NCI-H82 treated with DMSO at 0.1 percent for 48 hours (cell line): Measurements from ENCODE around the gene ANKRD7.
"Not testable (repeated sequence)": the region's sequence is repeated elsewhere in the genome, so short reads cannot be mapped to it uniquely, and the experiment has no call there.

Source experiments
- DNase-seq: peaks from one replicate; lab custom pipeline; 2025; ENCODE audit not compliant: unreplicated experiment; lab: John Stamatoyannopoulos, UW

The ANKRD7 gene

DNA sequence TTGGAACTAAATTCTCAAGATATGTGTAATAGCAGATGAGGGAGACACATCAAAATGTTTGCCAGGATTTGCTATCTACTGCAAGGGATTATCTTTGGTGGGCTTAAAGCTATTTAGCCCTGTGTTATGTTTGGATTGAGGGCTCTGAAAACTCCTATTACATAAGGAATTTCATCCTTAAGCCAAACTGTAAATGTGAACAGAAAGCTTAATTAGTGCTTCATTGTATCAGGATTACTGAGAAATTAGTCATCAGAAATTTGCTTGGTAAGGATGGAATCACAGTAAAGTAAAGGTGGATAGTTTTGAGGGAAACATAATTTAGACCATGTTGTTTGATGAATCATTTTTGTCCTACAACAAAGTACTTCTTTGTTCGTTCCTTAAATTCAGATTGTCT, 8.3 kb downstream of the ANKRD7 start:
- DNase-seq = no peak

DNA sequence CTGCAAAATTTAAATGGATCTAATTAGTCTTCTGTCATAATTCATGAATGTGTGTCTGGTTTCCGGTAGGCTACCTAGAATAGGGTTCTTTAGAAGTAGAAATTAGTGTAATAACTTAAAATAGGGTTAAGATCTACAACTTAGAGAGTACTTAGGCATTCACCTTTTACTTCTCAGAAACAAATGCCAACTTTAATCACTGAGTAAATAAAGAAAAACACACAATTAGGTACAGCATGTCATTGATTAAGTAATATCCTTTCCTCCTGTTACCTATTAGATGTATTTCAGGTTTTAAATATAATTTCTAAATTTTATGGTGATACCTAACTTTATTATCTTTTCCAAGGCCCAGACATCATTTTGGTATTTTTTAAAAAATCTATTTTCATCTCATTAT, 9.3 kb downstream of the ANKRD7 start:
- DNase-seq = no peak

DNA sequence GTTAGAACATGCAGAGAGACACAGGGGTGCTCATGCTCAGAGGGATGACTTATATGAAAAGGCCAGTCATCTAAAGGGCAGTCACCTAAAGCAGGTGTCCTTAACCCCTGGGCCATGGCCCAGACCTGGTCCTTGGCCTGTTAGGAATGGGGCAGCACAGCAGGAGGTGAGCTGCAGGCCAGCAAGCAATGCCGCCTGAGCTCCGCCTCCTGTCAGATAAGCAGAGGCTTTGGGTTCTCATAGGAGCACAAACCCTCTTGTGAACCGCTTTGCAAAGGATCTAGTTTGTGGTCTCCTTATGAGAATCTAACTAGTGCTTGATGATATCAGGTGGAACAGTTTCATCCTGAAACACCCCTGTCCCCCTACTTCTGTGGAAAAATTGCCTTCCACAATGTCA, 14.5 kb downstream of the ANKRD7 start:
- no peak for DNase-seq

DNA sequence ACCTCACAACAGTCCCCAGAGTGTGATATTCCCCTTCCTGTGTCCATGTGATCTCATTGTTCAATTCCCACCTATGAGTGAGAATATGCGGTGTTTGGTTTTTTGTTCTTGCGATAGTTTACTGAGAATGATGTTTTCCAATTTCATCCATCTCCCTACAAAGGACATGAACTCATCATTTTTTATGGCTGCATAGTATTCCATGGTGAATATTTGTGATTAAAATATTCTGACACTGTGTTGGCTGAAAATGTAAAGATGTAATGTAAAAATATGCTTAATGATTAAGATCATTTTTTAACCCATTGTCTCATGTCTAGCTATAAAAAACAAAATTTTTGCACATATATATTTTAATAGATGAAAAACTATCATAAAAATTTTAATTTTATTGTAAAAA, 15.8 kb downstream of the ANKRD7 start:
- DNase-seq = not testable (repeated sequence)

DNA sequence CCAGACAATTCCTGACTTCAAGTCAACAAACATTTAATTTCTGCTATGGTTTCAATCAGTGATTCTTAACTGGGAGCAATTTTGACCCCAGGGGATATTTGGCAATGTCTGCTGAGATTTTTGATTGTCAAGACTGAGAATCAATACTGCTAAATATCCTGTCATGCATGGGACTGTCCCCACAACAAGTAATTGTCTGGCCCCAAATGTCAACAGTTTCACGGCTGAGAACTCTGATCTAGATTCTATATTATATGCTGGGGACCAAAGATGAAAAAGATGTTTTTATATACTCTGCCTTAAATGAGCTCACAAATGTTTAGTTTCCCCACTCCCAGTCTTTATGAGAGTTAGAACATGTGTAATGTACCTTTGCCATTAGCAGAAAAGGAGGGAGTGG, 19.2 kb downstream of the ANKRD7 start:
- no peak for DNase-seq

DNA sequence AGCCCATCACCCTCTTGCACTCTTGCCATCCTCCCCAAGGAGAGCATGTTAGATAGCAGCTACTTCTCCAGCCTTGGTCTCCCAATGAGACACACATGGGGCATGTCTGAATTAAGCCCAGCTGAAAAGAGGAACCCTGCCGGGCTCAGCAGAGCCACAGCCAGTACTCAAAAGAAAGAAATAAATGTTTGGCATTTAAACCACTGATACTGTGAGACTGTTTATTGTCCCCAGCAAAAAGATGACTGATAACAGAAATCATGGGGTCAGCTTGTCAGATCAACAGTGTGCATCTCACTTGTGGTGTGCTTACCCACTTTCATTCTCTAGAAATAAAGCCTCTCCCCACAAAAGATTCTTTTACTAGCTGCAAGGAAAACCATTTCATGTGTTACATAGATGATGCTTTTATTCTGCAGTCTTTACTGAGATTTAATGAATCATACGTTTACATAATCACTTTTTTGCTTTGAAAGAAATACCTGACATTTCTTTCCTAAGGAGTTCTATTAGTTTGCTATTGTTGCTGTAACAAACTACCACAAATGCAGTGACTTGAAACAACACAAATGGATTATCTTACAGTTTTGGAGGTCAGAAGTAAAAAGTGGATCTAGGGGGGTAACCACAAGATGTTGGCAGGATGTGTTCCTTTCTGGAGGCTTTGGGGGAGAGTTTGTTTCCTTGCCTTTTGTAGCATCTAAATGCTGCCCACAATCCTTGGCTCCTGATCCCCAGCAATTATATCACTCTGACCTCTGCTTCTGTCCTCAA, 20.9 kb downstream of the ANKRD7 start:
- no peak for DNase-seq

DNA sequence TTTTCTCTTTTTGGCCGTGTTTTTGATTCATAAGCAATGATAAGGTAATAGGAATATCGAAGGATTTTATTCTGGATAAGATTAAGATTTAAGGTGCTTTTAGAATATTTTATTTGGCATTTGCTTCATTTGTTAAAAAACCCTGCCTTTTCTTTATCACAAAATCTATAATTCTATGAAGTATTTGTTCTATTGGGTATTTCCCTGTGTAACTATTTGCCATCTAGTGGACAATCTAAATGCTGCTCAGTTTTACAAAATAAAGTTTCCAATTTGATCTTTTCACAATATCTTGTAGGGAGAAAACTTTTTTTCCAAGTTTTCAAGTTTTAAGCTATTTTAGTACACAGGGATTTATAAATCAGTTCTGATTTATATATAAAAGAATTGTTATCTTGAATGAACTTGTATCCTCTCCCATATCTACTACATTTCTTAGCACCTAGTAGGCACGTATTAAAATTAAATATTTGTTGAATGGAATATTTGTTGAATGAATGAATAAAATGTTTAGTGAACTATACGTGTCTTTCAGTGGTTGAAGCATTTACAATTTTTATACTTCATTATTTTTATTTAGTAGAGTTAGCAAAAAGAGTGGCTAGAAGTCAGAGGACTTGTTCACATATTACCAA, 26.5 kb downstream of the ANKRD7 start:
- DNase-seq = no peak

DNA sequence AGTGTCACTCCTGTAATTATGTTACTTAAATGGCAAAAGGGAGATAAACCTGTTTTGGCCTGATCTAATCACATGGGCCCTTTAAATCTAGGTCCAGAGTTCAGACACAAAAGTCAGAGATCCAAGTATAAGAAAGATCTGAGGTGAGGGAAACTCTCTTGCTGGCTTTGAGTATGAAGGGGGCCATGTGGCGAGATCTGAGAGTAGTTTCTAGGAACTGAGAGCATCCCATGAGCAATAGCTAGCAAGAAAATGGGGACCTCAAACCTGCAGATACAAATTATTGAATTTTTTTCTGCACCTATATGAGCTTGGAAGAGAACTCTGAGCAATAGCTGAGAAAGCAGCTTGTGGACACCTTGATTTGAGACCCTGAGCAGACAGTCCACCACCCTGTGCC, 27.6 kb downstream of the ANKRD7 start:
- DNase-seq = no peak

DNA sequence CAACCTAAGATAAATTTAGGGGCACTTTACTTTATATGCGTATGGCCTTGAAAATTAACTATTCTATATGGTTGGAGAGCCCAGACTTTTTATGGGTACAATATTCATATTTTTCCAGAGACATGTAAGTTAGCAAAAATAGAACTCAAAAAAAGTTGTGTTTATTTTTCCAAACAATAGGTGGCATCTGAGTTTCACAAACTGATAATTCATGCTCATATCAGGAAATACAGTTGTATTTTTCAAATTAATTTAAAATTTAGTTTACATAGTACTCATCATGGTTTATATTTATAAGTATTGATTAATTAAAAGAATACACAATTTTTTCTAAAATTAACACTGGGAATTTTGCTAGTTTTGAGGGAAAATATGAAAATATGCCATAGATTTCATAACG, 34.6 kb downstream of the ANKRD7 start:
- DNase-seq = no peak

DNA sequence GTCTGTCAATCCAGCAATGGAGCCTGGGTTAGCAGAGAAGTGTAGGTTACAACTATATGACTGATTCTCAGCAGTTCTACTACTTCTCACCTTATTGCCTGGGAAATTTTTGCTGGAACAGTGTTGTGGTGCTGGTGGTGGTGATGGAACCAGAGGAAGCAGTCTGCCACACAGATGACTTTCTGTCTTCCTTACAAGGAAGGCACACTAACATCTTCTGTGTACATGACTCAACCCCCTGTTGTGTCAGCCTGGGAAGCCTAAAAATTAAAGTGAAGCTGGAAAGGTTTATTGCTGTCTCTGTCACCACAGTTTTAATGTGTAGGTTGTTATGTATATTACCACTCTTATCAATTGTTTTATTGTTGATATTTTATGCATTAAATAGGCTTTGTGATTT, 40.3 kb downstream of the ANKRD7 start:
- no peak for DNase-seq

DNA sequence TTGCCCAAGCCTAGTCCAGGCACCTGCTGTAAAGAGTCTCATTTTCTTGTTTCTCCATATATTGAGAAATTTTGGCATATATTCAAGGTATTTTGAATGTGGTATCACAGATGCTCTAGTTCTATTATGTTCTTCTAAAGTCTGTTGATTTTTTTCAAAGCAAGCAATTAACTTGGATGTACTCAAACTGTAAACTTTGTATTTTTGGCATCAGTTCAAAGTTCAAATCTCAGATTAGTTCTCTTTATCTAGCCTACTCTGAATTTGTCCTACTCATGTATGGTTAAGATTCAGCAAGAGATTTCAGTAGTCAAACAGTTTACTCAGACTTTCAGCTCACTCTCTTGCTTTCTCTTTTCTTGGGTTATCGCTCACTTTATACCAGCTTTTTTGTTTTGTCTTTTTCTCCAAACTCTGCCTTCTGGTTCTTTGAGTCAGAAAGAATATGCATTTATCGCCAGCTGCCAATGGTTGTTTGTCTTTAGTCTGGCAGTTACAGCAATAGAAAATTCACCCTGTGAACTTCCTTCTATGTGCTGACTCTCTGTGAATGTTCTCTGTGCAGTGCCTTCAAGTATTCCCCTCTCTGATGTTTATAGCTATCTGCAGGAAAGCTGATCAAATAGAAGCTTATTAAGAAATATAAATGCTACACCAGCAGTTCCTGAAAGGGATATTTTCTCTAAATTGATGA, 56.0 kb downstream of the ANKRD7 start:
- no peak for DNase-seq

DNA sequence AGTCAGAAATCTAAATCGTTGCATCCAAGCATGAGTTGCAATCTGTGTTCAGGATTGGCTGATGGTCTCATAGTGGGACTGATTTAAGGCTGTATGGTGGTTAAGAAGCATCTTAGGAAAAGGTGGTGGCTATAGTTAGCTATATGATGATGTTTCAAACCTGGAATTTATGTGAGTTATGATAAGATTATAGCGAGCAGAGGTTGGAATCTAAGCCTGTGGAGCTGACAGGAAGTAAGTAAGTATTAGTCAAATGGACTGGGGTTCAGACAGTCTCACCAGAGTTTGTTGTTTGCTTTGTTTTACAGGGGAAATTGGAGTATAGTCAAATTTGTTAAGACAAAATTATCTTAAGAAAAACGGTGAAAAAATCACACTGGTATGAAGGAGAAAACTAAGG, 56.7 kb downstream of the ANKRD7 start:
- no peak for DNase-seq

DNA sequence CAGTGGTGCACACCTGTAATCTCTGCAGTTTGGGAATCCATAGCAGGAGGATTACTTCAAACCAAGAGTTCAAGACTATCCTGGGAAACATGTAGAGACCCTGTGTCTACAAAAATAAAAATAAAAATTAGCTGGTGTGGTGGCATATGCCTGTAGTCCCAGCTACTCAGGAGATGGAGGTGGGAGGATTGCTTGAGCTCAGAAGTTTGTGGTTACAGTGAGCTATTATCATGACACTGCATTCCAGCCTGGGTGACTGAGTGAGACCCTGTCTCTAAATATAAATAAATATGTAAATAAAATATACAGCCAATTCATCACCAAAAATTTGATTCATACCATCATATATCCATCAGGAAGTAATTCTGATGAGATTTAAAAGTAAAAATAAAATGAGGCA, 60.9 kb downstream of the ANKRD7 start:
- DNase-seq = no peak

DNA sequence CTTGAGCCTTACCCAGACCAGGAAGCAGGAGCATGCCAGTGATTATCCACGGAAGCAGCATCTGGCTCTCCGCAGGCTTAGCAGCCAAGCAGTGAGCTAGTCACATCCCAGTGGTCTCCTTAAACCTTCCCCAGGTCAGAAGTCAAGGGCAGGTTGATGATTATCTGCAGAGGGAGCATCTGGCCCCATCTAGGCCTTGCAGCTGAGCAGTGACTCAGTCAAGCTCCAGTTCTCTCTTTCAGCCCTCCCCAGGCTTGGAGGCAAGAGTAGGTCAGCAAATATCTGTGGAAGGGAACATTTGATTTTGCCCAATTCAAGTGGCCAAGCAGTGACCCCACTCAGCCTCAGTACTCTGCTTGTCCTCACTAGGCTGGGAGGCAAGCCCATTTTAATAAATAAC, 61.6 kb downstream of the ANKRD7 start:
- no peak for DNase-seq

DNA sequence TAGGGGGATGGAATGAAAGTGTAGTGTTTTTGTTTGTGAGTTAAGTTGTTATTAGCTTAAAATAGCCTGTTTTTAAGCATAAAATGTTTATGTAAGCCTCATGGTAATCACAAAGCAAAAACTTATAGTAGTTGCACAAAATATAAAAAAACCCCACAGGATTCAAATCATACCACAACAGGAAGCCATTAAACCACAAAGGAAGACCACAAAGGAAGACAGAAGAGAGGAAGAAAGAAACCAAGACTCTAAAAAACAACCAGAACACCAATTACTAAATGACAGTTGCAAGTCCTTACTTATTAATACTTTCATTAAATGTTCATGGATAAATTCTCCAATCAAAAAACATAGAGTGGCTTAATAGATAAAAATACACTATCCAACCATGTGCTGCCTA, 63.6 kb downstream of the ANKRD7 start:
- DNase-seq = no peak

DNA sequence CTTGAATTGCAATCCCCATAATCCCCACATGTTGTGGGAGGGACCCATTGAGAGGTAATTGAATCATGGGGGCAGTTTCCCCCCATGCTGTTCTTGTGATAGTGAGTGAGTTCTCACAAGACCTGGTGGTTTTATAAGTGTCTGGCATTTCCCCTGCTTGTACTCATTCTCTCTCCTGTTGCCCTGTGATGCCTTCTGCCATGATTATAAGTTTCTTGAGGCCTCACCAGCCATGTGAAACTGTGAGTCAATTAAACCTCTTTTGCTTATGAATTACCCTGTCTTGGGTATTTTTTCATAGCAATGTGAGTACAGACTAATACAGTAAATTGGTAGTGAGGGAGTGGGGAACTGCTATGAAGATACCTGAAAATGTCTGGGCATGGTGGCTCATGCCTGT, 65.0 kb downstream of the ANKRD7 start:
- no peak for DNase-seq
